Liver (tissue), 9 donors: ENCODE results near the gene SCUBE3. TPM values are rescaled to one million over a fixed set of nuclear protein-coding genes. Genes with fewer than 3 reads are reported as not detected.

ENCODE experiments used
- DNase-seq: peaks from one replicate; pipeline ENCODE4 v3.0.0-alpha.2; 2017; ENCODE audit warnings: low spot score
- H3K27ac ChIP-seq, 2 donors: one replicate each; pipeline ENCODE4 v1.7.0; 2013; ENCODE audit warnings: inconsistent platforms in 2 of 2, low read length in 2 of 2, control low read depth in 1 of 2, low read depth in 1 of 2, mild to moderate bottlenecking in 1 of 2
- H3K27me3 ChIP-seq, 4 donors: one replicate each; pipeline versions ENCODE4 v1.6.1 to v1.7.0; 2013; ENCODE audit warnings: low read length in 3 of 4, inconsistent platforms in 1 of 4, mild to moderate bottlenecking in 1 of 4, moderate library complexity in 1 of 4; ENCODE audit not compliant: control insufficient read depth in 4 of 4, insufficient read depth in 4 of 4
- H3K36me3 ChIP-seq, 4 donors: one replicate each; pipeline versions ENCODE4 v1.6.1 to v1.7.0; 2013; ENCODE audit warnings: low read length in 3 of 4, mild to moderate bottlenecking in 3 of 4, low read depth in 1 of 4, moderate library complexity in 1 of 4; ENCODE audit not compliant: control insufficient read depth in 4 of 4, insufficient read depth in 3 of 4
- H3K4me1 ChIP-seq, 4 donors: one replicate each; pipeline versions ENCODE4 v1.6.1 to v1.7.0; 2013; ENCODE audit warnings: low read length in 3 of 4, mild to moderate bottlenecking in 3 of 4, moderate library complexity in 1 of 4; ENCODE audit not compliant: control insufficient read depth in 4 of 4, insufficient read depth in 4 of 4
- H3K4me3 ChIP-seq, 3 donors: one replicate each; pipeline versions ENCODE4 v1.6.1 to v1.7.0; 2013; ENCODE audit warnings: low read length in 3 of 3, control low read depth in 1 of 3, low read depth in 1 of 3, mild to moderate bottlenecking in 1 of 3
- H3K9ac ChIP-seq, 2 donors: one replicate each; pipeline ENCODE4 v1.7.0; 2013; ENCODE audit warnings: low read length in 2 of 2, mild to moderate bottlenecking in 2 of 2, moderate library complexity in 2 of 2, control low read depth in 1 of 2, low read depth in 1 of 2
- H3K9me3 ChIP-seq, 4 donors: one replicate each; pipeline versions ENCODE4 v1.6.1 to v1.7.0; 2013; ENCODE audit warnings: low read length in 3 of 4; ENCODE audit not compliant: control insufficient read depth in 4 of 4
- ATF3 ChIP-seq: IDR thresholded peaks from 2 replicates; pipeline ENCODE4 v1.6.1; 2016; ENCODE audit warnings: antibody characterized with exemption
- EGR1 ChIP-seq, 2 donors: IDR thresholded peaks; 2 replicates each; pipeline ENCODE4 v1.6.1; 2016 to 2018; ENCODE audit warnings: antibody characterized with exemption in 2 of 2, low read depth in 2 of 2
- FOXA1 ChIP-seq: IDR thresholded peaks from 2 replicates; pipeline ENCODE4 v1.6.1; 2016; ENCODE audit warnings: antibody characterized with exemption
- FOXA2 ChIP-seq: IDR thresholded peaks from 2 replicates; pipeline ENCODE4 v1.6.1; 2016; ENCODE audit warnings: antibody characterized with exemption
- GABPA ChIP-seq, 2 donors: IDR thresholded peaks in 1 of 2; conservative IDR thresholded peaks in 1 of 2; 2 replicates each; pipeline ENCODE4 v1.6.1; 2016; ENCODE audit warnings: antibody characterized with exemption in 2 of 2, mild to moderate bottlenecking in 1 of 2, moderate library complexity in 1 of 2
- HNF4A ChIP-seq, 2 donors: conservative IDR thresholded peaks; 2 replicates each; pipeline ENCODE4 v1.6.1; 2016; ENCODE audit warnings: antibody characterized with exemption in 2 of 2, mild to moderate bottlenecking in 2 of 2
- HNF4G ChIP-seq: IDR thresholded peaks from 2 replicates; pipeline ENCODE4 v1.6.1; 2016; ENCODE audit warnings: antibody characterized with exemption
- JUND ChIP-seq, 2 donors: IDR thresholded peaks; 2 replicates each; pipeline ENCODE4 v1.6.1; 2016; ENCODE audit warnings: antibody characterized with exemption in 2 of 2
- MAX ChIP-seq: IDR thresholded peaks from 2 replicates; pipeline ENCODE4 v1.6.1; 2016; ENCODE audit warnings: antibody characterized with exemption
- NR2F2 ChIP-seq: IDR thresholded peaks from 2 replicates; pipeline ENCODE4 v1.6.1; 2016; ENCODE audit warnings: antibody characterized with exemption
- RXRA ChIP-seq, 2 donors: IDR thresholded peaks; 2 replicates each; pipeline ENCODE4 v1.6.1; 2017 to 2018; ENCODE audit warnings: antibody characterized with exemption in 2 of 2, mild to moderate bottlenecking in 1 of 2
- SP1 ChIP-seq: IDR thresholded peaks from 2 replicates; pipeline ENCODE4 v1.6.1; 2018; ENCODE audit warnings: antibody characterized with exemption, mild to moderate bottlenecking
- TAF1 ChIP-seq: conservative IDR thresholded peaks from 2 replicates; pipeline ENCODE4 v1.6.1; 2016; ENCODE audit warnings: antibody characterized with exemption, mild to moderate bottlenecking
- YY1 ChIP-seq: IDR thresholded peaks from 2 replicates; pipeline ENCODE4 v1.6.1; 2016; ENCODE audit warnings: antibody characterized with exemption, mild to moderate bottlenecking
- ZBTB33 ChIP-seq: IDR thresholded peaks from 2 replicates; pipeline ENCODE4 v1.6.1; 2016; ENCODE audit warnings: antibody characterized with exemption
- WGBS: extraction: QIAGEN DNeasy Blood & Tissue Kit; methylation state at CpG from one replicate; pipeline ENCODE4 v1.1.7; 2013; 5-methylcytosine and 5-hydroxymethylcytosine counted together
- polyA plus RNA-seq, 2 donors: library from polyadenylated mRNA; stranded (reverse) in 1 of 2; unstranded in 1 of 2; fragments of 200-250 nt in 1 of 2; fragments of >200 nt in 1 of 2; fragmentation: Nextera tagmentation in 1 of 2; extraction: Ambion mirVana in 1 of 2; gene quantifications; one replicate each; pipeline versions ENCODE4 v1.2.1 to v1.2.3, GENCODE V29; 2013 to 2015
- total RNA-seq, 2 donors: library from RNA; depleted of rRNA; stranded (reverse); fragments of >200 nt; gene quantifications; one replicate each; pipeline ENCODE4 v1.2.3, GENCODE V29; 2014
- TF ChIP-seq, protein P1 (sequence below): IDR thresholded peaks from 2 replicates; pipeline ENCODE4 v1.6.1; 2016; ENCODE audit warnings: antibody characterized with exemption, mild to moderate bottlenecking
- TF ChIP-seq, protein P2 (sequence below): fragments of 150-350 bp; IDR thresholded peaks from 2 replicates; pipeline ENCODE4 v1.5.1; 2017; ENCODE audit warnings: improper control_type of control experiment, low read depth, low read length; ENCODE audit not compliant: missing input control
- donor health status: healthy.
- donor health status: healthy.
- donor health status: healthy.
- donor health status: healthy.
- donor health status: healthy.

Gene SCUBE3
- total and polyA plus RNA-seq, 4 donors: 0.03 to 0.09 (median 0.07) TPM

DNA sequence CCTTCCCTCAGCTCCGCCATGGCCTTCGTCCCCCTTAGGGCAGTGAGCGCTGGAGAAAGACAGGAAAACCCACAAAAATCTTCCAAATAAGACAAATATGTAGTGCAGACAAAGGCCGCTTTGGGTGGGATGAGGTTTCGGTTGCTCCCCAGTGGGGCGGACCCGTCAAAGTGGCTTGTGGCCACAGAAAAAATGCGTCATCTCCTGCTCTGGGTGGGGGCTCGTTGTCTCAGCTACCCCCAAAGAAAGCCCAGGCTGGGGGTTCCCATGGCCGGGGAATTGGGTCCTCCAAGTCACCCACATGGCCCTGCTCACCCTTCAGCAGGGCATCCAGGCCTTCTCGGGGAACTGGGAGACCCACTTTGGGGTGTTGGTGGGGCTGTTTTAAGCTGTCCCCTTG, 21.9 kb upstream of the SCUBE3 start:
- no peaks in the 10 kb centered on the region for H3K4me1 ChIP-seq
- no peaks in the 10 kb centered on the region for H3K9me3 ChIP-seq
- H3K27me3 ChIP-seq: no peaks in the 10 kb centered on the region
- no peak overlapping the region for H3K9ac ChIP-seq
- 91% methylated on average over 11 of the region's 11 CpGs for WGBS
- no peak overlapping the region for H3K4me3 ChIP-seq
- H3K27ac ChIP-seq: no peak overlapping the region
- no peak for DNase-seq
- TF ChIP-seq SP1 (no peak), ATF3 (no peak), MAX (no peak), ZBTB33 (no peak), HNF4A (conservative IDR thresholded peaks at IDR 0.05) (no peak), FOXA2 (no peak), TAF1 (no peak), RXRA (IDR thresholded peaks at IDR 0.05) (no peak), GABPA (IDR thresholded peaks at IDR 0.05 in 1 of 2, conservative IDR thresholded peaks at IDR 0.05 in 1 of 2) (no peak), NR2F2 (no peak)
- TF ChIP-seq, protein P1, sequence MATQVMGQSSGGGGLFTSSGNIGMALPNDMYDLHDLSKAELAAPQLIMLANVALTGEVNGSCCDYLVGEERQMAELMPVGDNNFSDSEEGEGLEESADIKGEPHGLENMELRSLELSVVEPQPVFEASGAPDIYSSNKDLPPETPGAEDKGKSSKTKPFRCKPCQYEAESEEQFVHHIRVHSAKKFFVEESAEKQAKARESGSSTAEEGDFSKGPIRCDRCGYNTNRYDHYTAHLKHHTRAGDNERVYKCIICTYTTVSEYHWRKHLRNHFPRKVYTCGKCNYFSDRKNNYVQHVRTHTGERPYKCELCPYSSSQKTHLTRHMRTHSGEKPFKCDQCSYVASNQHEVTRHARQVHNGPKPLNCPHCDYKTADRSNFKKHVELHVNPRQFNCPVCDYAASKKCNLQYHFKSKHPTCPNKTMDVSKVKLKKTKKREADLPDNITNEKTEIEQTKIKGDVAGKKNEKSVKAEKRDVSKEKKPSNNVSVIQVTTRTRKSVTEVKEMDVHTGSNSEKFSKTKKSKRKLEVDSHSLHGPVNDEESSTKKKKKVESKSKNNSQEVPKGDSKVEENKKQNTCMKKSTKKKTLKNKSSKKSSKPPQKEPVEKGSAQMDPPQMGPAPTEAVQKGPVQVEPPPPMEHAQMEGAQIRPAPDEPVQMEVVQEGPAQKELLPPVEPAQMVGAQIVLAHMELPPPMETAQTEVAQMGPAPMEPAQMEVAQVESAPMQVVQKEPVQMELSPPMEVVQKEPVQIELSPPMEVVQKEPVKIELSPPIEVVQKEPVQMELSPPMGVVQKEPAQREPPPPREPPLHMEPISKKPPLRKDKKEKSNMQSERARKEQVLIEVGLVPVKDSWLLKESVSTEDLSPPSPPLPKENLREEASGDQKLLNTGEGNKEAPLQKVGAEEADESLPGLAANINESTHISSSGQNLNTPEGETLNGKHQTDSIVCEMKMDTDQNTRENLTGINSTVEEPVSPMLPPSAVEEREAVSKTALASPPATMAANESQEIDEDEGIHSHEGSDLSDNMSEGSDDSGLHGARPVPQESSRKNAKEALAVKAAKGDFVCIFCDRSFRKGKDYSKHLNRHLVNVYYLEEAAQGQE: no peak
- TF ChIP-seq, protein P2, sequence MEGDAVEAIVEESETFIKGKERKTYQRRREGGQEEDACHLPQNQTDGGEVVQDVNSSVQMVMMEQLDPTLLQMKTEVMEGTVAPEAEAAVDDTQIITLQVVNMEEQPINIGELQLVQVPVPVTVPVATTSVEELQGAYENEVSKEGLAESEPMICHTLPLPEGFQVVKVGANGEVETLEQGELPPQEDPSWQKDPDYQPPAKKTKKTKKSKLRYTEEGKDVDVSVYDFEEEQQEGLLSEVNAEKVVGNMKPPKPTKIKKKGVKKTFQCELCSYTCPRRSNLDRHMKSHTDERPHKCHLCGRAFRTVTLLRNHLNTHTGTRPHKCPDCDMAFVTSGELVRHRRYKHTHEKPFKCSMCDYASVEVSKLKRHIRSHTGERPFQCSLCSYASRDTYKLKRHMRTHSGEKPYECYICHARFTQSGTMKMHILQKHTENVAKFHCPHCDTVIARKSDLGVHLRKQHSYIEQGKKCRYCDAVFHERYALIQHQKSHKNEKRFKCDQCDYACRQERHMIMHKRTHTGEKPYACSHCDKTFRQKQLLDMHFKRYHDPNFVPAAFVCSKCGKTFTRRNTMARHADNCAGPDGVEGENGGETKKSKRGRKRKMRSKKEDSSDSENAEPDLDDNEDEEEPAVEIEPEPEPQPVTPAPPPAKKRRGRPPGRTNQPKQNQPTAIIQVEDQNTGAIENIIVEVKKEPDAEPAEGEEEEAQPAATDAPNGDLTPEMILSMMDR: no peak
- H3K36me3 ChIP-seq: no peaks in the 10 kb centered on the region

GRCh38 chr6:35192301-35192860, 21.4 kb upstream of the SCUBE3 start:
- Histone ChIP-seq H3K9me3 (no peaks in the 10 kb centered on the region), H3K27me3 (no peaks in the 10 kb centered on the region), H3K9ac (no peak overlapping the region), H3K36me3 (no peaks in the 10 kb centered on the region), H3K27ac (no peak overlapping the region), H3K4me3 (no peak overlapping the region), H3K4me1 (no peaks in the 10 kb centered on the region)
- no peak for DNase-seq
- 93% methylated on average over 9 of the region's 9 CpGs for WGBS
- TF ChIP-seq SP1: no peak
- no peak for TF ChIP-seq EGR1 (IDR thresholded peaks at IDR 0.05; ENCODE audit: low read depth in 2 of 2)
- TF ChIP-seq TAF1: no peak
- no peak for TF ChIP-seq RXRA (IDR thresholded peaks at IDR 0.05)
- no peak for TF ChIP-seq FOXA2
- no peak for TF ChIP-seq HNF4A (conservative IDR thresholded peaks at IDR 0.05)
- TF ChIP-seq NR2F2: no peak
- no peak for TF ChIP-seq YY1
- TF ChIP-seq, protein P1: no peak
- TF ChIP-seq, protein P2: no peak
- TF ChIP-seq JUND (IDR thresholded peaks at IDR 0.05): no peak
- TF ChIP-seq ATF3: no peak
- TF ChIP-seq GABPA (IDR thresholded peaks at IDR 0.05 in 1 of 2, conservative IDR thresholded peaks at IDR 0.05 in 1 of 2): no peak
- TF ChIP-seq FOXA1: no peak
- TF ChIP-seq HNF4G: no peak
